Endothelial cell (in vitro differentiated cells): ENCODE measurements around the gene RHOU. TPM values are rescaled to one million over a fixed set of nuclear protein-coding genes. Genes with fewer than 3 reads are reported as not detected.
A peak's percentile ranks its signal among the peaks of the same experiment; 100 is the strongest.
"Not testable (repeated sequence)": the region's sequence is repeated elsewhere in the genome, so short reads cannot be mapped to it uniquely, and the experiment has no call there.

Source experiments
- DNase-seq: peaks from one replicate; pipeline ENCODE4 v3.0.0; 2021; ENCODE audit warnings: low spot score
- H3K27ac Mint-ChIP-seq: one replicate; pipeline ENCODE4 v1.8.0; 2021; ENCODE audit warnings: mixed read lengths, inconsistent platforms; ENCODE audit not compliant: unreplicated experiment
- H3K27me3 Mint-ChIP-seq: one replicate; pipeline ENCODE4 v1.8.0; 2021; ENCODE audit warnings: mild to moderate bottlenecking, moderate library complexity, mixed read lengths, inconsistent platforms; ENCODE audit not compliant: unreplicated experiment
- H3K36me3 Mint-ChIP-seq: one replicate; pipeline ENCODE4 v1.8.0; 2021; ENCODE audit warnings: mild to moderate bottlenecking, low read depth, mixed read lengths, inconsistent platforms; ENCODE audit not compliant: unreplicated experiment
- H3K4me1 Mint-ChIP-seq: one replicate; pipeline ENCODE4 v1.8.0; 2021; ENCODE audit warnings: mild to moderate bottlenecking, mixed read lengths, inconsistent platforms; ENCODE audit not compliant: unreplicated experiment
- H3K4me3 Mint-ChIP-seq: one replicate; pipeline ENCODE4 v1.8.0; 2021; ENCODE audit warnings: mild to moderate bottlenecking, mixed read lengths, inconsistent platforms; ENCODE audit not compliant: unreplicated experiment
- H3K9me3 Mint-ChIP-seq: one replicate; pipeline ENCODE4 v1.8.0; 2021; ENCODE audit warnings: mixed read lengths, inconsistent platforms; ENCODE audit not compliant: unreplicated experiment
- CTCF ChIP-seq: fragments of 200-600 bp; sonication (generic); IDR thresholded peaks from one replicate; pipeline ENCODE4 v1.5.0; 2021; ENCODE audit warnings: antibody characterized with exemption; ENCODE audit not compliant: unreplicated experiment
- long read RNA-seq: library from polyadenylated mRNA; unstranded; transcript quantifications from one replicate; pipeline ENCODE4 v2.0.0, GENCODE V29; 2020; ENCODE audit not compliant: unreplicated experiment
- total RNA-seq: library from RNA; stranded (reverse); fragmentation: NEBNext Ultra II Directional; extraction: Animal tissue kit (Norgen Biotek cat#: 25700); gene quantifications from one replicate; pipeline ENCODE4 v1.2.1, GENCODE V29; 2021; ENCODE audit not compliant: unreplicated experiment

Gene RHOU
- total RNA-seq: 10.2 TPM
- long read RNA-seq: 0 reads

DNA sequence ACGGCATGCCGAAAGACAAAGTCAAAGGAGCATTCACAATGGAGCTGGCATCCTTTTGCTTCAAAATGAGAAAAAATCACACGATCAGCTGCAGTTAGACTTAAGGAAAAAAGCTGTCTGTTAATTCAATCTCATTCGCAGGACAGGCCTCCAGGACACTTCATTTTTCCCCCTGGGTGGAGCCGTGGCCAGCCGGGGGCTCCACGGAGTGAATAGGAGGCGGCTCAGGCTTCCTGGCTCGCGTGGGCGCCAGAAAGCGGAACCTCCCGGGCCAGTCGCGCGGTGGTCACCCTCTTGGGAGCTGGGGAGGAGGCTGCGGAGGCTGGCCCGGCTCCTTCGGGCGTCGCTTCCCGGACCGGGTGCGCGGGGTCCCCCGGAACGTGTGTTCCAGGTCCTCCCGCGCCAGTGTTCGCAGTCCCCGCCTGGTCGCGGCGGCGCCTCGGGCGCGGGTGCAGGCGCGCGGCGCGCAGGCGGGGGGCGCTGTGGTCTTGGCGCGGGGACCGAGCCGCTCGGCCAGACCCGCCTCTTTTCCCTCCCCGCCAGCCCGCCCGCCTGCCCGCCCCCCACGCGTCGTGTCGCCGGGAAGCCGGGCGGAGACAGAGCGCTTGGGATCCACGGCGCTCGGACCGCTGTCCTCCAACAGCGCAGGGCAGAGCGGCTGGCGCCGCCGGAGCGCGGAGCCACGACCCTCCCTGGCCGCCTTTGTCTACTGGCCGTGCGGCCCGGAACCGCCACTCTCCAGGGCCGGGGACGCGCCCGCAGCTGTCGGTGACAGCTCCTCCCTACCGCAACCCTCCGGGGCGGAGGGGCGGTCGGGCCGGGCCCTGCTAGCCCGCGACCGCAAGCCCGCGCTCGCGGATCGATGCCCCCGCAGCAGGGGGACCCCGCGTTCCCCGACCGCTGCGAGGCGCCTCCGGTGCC lies at the start of gene RHOU:
RHOU (plus strand) TSS at position 599 of the 921 bp plus-strand sequence; CDS start at position 863, 264 bp downstream.
- Mint-ChIP-seq H3K27me3 (peaks cover 2% of the 10 kb centered on the region), H3K36me3 (no peaks in the 10 kb centered on the region), H3K4me3 (peak within 1 kb of the TSS; percentile 94), H3K4me1 (peaks cover 17% of the 10 kb centered on the region), H3K9me3 (no peaks in the 10 kb centered on the region), H3K27ac (peak within 1 kb of the TSS; percentile 1)
- TF ChIP-seq CTCF: peak; percentile 93
- DNase-seq: peak; percentile 86

DNA sequence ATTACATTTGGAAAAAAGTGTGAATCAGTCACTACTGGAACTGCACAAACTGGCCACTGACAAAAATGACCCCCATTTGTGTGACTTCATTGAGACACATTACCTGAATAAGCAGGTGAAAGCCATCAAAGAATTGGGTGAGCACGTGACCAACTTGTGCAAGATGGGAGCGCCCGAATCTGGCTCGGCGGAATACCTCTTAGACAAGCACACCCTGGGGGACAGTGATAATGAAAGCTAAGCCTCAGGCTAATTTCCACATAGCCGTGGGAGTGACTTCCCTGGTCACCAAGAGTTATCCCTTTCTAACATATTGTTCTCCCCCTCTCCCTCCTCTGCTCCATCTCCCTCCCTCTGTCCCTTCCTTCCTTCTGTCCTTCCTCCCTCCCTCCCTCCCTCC lies 47.7 kb upstream of the RHOU start:
- DNase-seq: no peak
- no peak overlapping the region for H3K4me3 Mint-ChIP-seq
- H3K36me3 Mint-ChIP-seq: no peaks in the 10 kb centered on the region
- H3K27me3 Mint-ChIP-seq: no peaks in the 10 kb centered on the region
- H3K27ac Mint-ChIP-seq: no peak overlapping the region
- peaks cover 7% of the 10 kb centered on the region for H3K4me1 Mint-ChIP-seq
- no peaks in the 10 kb centered on the region for H3K9me3 Mint-ChIP-seq
- TF ChIP-seq CTCF: no peak

DNA sequence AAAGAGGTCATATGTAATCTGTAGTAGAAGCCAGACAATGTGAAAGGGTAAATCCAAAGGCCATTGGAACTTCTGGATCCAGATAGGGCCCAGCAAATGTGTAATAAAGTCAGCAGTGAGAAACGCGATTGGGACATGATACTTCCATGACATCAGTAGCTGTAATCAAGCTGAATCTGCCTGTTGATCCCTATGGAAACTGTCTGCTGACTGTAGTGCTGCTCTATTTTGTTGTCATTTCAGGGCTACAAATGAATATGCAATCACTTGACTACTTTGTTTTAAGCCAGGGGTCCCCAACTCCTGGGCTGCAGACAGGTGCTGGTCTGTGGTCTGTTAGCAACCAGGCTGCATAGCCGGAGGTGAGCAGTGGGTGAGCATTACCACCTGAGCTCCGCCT lies 46.0 kb upstream of the RHOU start:
- Mint-ChIP-seq H3K27ac (no peak overlapping the region), H3K4me1 (peaks cover 5% of the 10 kb centered on the region)

DNA sequence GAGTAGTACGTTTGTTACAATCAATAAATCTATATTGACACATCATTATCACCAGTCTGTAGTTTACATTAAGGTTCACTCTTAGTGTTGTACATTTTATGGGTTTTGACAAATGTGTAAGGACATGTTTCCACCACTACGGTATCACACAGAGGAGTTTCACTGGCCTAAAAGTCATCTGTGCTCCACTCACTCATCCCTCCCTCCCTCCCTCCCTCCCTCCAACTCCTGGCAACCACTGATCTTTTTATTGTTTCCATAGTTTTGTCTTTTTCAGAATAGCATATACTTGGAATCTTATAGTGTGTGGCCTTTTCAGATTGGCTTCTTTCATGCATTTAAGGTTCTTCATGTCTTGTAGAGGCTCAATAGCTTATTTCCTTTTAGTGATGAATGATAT lies 44.1 kb upstream of the RHOU start:
- TF ChIP-seq CTCF: no peak
- Mint-ChIP-seq H3K27ac (no peak overlapping the region), H3K4me3 (no peak overlapping the region), H3K4me1 (peaks cover 5% of the 10 kb centered on the region), H3K27me3 (no peaks in the 10 kb centered on the region), H3K36me3 (no peaks in the 10 kb centered on the region), H3K9me3 (no peaks in the 10 kb centered on the region)
- no peak for DNase-seq

More for the DNA sequence above, 46.0 kb upstream of the RHOU start:
- H3K4me3 Mint-ChIP-seq: no peak overlapping the region
- no peaks in the 10 kb centered on the region for H3K9me3 Mint-ChIP-seq
- H3K36me3 Mint-ChIP-seq: no peaks in the 10 kb centered on the region
- no peak for DNase-seq
- no peaks in the 10 kb centered on the region for H3K27me3 Mint-ChIP-seq
- TF ChIP-seq CTCF: no peak

DNA sequence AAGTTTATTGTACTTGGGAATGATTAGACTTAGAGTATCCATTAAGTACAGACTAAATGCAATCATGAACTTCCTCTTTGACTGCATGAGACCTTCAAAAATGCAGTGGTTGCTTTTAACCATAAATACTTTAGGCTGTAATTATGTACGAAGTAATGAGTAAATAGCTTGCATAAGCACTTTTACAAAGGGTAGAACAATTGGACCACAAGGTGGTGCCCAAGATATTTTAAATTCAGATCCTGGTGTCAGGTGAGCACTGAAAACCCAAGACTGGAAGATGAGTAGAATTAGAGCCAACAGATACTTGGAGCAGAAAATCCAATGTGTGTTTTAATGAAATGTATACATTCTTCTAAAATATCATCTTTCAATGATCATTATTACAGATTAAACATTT lies 43.4 kb upstream of the RHOU start:
- Mint-ChIP-seq H3K36me3 (no peaks in the 10 kb centered on the region), H3K4me1 (peaks cover 5% of the 10 kb centered on the region), H3K27me3 (no peaks in the 10 kb centered on the region), H3K4me3 (no peak overlapping the region), H3K27ac (no peak overlapping the region), H3K9me3 (no peaks in the 10 kb centered on the region)
- DNase-seq: peak; percentile 16
- peak; percentile 32 for TF ChIP-seq CTCF

DNA sequence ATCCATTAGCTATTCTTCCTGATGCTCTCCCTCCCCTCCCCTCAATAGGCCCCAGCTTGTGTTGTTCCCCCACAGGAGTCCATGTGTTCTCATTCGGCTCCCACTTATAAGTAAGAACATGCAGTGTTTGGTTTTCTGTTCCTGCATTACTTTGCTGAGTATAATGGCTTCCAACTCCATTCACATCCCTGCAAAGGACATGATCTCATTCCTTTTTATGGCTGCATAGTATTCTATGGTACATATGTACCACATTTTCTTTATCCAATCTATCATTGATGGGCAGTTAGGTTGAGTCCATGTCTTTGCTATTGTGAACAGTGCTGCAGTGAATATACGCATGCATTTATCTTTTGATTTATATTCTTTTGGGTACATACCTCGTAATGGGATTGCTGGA lies 40.8 kb upstream of the RHOU start:
- not testable (repeated sequence) for H3K27ac Mint-ChIP-seq, DNase-seq, H3K9me3 Mint-ChIP-seq, H3K36me3 Mint-ChIP-seq, H3K27me3 Mint-ChIP-seq, H3K4me1 Mint-ChIP-seq, H3K4me3 Mint-ChIP-seq
